GM19351 (cell line): Measurements from ENCODE around the gene SIDT1.

ENCODE experiments used
- ATAC-seq: cut with Tn5 transposase; IDR thresholded peaks from one replicate; pipeline ENCODE4 v1.9.1; 2021; ENCODE audit warnings: mild to moderate bottlenecking, moderate library complexity; ENCODE audit not compliant: unreplicated experiment

Gene SIDT1

DNA sequence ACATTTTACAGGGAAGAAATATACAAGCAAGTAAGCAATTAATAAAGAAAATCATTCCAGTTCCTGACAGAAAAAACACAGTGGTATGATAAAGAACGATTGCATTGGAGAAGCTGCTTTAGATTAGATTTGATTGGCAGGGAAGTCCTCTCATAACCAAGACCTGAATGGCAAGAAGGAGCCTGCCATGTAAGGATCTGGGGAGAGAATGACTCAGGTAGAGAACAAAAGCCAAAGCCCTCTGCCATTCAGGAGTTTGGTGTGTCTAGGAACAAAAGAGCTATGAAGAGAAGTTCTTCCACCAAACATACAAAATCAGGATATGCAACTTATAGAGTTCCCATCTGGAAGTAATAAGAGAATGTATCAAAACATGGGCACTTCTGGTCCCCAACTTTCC lies 57.6 kb downstream of the SIDT1 start:
- no peak for ATAC-seq

DNA sequence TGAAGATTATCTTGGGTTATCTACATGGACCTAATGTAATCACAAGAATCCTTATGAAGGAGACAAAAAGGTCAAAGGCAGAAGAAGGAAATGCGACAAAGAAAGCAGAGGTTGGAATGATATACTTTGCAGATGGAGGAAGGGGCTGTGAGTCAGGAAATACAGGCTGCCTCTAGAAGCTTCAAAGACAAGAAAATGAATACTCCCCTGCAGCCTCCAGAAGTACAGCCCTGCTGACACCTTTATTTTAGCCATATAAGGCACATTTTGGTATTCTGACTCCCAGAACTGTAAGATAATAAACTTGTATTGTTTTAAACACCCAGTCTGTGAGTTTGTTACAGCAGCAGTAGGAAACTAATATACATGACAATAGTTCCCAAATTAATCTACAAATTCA lies 58.6 kb downstream of the SIDT1 start:
- no peak for ATAC-seq

DNA sequence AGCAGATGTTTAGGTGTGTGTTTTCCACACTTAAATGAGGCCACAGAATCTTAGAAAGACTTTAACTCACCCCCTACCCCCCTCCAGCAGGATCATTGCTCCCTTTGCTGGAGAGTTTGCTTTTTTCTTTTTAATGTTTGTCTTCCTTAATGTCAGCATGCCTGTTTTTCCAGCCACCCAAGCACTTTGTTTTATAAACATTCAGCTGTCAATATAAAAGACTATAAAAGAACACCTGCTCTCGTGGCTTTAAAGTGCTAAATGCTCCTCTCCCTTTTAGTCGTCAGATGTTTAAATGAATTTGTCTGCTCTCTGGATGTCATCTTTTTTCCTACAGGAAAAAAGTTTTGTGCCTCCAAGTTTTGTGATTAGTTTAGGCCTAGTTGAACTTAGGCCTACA lies 61.7 kb downstream of the SIDT1 start:
- no peak for ATAC-seq

DNA sequence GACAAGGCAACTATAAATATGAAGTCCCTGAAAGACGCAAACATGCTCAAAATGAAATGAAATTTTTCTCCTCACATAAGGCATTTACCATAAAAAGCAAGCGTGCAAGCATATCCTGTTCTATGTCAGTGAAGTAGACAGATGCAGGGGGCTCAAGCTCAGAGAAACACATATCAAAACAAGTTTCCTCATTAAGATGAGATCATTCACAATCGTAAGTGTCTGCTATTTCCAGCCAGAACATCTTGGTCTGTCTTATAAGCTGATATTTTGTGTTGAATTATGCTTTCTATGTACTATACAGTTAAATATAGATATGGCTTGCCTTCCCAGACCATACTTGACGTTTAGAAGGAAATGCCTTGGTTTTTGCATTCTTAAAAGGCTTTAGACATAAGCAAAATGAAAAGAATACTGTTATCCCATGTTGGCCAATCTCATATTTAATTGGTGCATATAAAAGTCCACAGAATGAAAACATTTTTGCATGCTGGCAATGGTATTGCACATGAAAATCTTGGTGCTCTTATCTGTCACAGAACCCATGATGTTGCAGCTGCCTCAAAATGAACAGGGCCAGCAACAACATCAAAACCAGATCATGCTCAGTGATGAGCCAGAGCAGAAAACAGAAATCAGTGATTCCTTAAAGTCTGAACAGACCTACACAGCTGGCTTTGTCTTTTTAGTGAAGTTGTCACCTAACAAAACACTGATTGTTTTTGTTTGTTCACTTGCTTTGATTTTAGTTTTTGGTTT lies 65.4 kb downstream of the SIDT1 start:
- no peak for ATAC-seq

DNA sequence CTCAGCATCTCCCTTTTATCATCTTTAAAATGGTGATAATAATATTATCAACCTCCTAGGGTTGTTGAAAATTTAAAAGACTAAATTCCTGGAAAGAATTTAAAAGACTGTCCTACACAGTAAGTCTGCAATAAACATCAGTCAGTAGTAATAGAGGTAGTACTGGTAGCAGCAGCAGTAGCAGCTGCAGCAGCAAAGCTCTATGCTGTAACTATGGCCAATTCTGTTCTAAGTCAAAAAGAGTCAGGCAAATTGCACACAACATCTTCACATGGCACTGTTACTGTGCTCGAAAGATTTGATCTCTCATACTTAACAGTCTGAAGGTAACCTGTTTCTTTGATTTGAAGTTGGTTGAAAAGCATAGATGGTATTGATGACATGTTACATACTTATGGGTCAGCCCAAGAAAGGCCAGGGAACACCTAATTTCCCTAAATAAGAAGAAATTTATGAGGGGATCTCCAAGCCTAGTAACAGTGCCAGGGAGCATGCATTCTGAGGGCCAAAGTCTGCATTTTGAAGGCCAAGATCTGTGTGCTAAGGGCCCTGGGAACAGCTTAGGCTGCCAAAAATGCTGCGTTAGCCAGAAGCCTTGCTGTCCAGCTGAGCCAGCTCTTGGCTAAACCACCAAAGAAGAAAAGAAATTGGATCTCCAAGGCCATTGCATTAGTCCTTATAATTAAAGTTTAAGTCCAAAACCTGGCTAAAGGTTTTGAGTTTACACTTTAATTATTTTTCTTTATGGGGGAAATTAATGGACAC lies 68.2 kb downstream of the SIDT1 start:
- no peak for ATAC-seq

DNA sequence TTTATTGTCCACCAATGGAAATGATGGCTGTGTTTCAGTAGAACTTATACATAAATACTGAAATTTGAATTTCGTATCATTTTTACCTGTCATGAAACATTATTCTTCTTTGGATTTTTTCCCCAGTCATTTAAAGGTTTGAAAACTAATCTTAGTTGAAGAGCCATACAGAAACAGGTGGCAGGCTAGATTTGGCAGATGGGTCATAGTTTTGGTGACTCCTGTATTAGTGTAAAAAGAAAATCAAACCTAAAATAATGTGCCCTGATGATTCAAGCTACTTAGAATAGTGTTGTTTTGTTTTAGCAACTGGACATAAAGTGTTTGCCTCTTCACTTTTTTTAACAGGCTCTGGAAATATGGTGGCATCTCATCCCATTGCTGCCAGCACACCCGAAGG lies 68.9 kb downstream of the SIDT1 start:
- ATAC-seq: no peak

DNA sequence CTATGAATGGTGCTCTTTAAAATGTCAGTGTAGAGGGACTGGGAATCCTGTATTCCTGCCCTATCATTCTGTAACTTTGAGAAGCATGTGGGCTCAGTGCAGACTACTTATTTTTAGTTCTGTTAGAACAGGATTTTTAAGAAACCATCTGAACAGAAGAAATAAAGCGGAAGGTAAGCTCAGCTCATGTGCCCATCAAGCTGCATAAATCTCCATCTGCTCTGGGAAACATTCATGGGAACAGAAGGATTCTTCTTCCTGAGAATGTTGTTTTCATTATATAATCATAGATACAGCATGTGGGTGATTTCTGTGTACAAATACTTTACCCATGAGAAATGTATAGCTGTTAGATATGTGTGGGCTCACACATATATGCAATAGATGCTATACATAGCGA lies 69.9 kb downstream of the SIDT1 start:
- ATAC-seq: no peak

DNA sequence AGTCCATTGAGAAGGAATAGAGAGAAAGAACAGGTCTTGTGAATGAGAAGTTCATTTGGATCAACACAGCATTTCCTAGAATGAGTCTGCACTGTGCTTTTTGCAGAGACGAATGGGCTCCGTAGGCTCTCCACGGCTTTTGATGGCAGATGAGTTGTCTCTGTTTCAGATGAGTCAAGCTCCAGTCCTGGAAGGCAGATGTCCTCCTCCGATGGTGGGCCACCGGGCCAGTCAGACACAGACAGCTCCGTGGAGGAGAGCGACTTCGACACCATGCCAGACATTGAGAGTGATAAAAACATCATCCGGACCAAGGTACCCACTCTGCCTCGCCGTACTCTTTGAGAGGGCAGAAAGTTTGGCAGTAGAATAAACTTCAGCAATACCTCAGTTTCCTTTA lies 70.5 kb downstream of the SIDT1 start:
- ATAC-seq: no peak

DNA sequence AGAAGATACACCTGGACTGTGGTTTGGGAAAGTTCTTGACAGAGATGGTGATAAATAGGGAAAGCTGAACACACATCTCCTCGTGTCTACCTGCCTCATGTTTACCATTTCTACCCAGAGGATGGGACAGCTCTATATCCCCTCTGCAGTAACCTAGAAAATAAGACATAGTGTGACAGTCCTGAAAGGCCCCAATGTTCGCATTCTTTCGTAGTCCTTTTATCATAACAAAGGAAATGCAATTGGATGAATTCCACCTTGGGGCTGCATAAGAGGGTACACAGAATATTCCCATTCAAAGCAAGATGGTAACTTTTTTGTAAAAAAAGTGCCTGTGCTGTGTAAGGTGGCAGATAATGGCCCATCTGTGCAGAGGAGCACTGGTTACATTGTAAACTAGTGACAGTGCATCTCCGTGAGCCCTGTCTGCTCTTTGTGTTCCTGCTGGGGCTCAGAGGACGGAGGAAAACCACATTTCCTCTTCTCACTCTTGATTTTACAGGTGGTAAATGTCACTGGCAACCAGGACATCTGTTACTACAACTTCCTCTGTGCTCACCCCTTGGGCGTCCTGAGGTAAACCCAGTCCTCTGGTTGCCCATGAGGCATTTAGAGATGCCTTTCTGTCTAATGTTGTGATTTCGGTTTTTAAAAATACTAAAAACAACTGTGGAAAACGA lies 74.3 kb downstream of the SIDT1 start:
- ATAC-seq: peak; percentile 99

DNA sequence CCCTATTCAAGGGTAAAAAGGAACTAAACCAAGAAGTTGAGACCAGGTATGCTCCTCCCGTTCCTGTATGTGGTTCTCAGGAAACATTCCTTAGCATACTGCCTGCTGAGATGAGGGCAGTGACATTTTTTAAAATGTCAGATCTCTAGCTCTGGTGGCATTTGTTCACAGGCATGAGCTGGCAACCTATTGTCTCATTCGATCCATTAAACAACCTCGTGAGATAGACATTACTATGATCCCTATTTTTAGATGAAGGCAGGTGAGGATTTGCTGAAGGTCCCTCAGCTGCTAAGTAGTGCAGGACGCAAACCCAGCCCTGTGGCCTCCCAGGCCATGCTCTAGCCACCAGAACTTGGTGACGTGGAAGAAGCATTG lies 74.9 kb downstream of the SIDT1 start:
- no peak for ATAC-seq

DNA sequence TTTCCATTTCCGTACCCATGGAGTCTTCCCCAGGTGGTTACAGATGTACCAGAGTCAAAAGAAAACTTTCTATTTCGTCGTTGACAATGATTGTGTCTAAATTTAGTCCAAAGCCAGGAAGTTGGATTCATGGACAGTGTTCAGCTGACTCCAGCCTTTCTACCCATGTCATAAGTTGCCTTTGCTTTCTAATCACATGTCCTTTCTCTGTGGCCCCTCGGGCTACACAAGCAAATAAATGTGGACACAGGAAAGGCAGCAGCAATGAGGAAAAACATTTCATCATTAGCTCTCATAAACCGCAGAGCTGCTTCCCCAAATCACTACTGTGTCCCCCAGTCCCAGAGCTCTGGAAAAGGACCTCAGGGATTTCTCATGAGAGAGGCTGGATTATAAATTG lies 82.0 kb downstream of the SIDT1 start:
- no peak for ATAC-seq

DNA sequence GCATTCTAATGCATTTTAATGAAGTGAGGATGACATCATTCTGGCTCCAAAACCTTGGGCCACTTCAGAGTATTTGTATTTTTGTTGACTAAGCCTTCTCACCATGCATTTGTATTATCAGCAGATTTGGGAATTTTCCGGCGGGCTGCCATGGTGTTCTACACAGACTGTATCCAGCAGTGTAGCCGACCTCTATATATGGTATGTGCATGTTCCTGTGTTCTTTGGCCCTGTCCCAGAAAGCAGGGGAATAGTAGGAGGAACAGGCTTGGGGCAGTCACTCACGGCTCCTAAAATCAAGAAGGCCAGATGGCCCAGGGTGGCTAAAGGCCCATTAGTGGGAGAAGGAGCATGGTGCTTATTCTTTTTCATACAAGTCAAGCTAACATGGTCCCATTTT lies 83.6 kb downstream of the SIDT1 start:
- no peak for ATAC-seq

DNA sequence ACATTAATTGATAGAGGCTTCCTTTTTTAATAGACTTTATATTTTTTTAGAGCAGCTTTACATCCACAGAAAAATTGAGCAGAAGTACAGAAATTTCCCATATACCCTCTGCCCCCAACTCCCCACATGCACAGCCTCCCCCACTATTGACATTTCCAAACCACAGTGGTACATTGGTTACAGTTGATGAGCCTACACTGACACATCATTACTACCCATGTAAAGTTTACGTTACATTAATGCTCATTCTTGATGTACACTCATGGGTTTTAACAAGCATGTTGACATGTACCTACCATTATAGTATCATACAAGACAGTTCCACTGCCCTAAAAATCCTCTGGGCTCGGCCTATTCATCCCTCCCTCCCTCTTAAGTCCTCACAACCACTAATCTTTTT lies 85.4 kb downstream of the SIDT1 start:
- no peak for ATAC-seq

DNA sequence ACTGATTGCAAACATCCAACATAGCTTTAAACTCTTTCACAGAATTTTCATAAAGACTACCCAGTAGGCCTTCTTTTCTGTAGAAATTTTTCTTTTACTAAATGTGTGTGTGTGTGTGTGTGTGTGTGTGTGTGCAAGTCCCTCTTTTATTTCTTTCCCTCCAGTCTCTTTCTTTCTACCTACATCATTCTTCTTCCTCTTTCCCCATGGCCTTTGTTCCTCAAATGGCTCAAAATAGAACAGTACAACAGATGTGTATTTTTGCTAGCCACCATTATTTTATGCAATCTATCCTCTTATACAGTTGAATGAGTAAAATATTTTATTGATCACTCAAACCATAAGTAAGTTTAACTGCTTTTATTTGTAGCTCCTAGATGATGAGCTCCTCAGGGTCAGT lies 87.7 kb downstream of the SIDT1 start:
- ATAC-seq: no peak

DNA sequence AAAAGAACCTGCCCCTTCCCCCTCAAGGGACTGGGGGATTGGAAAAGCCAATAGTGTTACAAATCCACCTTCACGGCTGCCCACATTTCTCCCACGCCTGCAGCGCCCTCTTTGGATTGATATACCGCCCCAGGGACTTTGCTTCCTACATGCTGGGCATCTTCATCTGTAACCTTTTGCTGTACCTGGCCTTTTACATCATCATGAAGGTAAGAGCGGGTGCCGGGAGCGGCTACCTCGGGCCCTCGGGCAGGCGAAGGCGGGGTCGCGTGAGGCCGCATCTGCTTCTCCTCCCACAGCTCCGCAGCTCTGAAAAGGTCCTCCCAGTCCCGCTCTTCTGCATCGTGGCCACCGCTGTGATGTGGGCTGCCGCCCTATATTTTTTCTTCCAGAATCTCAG lies 91.0 kb downstream of the SIDT1 start:
- no peak for ATAC-seq

DNA sequence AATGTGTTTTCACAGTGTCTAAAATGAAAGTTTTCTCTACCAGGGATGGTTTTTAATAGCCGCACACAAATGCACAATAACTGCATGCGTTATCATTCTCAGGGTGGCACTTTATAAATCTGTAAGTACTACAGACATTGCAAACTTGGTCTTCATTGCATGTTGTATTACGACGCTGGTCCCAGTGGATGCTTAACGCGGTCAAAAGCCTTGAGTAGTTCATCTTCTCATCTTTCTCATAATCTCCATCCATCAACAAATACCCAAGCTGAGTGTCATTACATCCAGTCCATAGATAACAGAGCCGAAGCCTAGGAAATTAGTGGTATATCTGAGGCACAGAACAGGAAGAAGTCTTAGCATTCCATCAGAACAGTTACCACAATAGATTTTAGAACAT lies 91.5 kb downstream of the SIDT1 start:
- ATAC-seq: no peak

DNA sequence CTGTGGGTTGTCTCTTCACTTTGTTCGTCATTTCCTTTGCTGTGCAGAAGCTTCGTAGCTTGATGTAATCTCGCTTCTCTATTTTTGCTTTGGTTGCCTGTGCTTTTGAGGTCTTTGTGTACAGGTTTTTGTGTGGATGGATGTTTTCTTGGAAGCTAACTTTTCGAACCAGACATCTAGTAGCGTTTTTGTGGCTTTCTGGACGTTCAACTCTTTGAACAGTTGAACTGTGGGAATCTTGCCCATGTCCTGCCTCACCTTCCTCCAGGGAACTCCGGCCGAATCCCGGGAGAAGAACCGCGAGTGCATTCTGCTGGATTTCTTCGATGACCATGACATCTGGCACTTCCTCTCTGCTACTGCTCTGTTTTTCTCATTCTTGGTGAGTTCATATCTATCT lies 93.5 kb downstream of the SIDT1 start:
- no peak for ATAC-seq

DNA sequence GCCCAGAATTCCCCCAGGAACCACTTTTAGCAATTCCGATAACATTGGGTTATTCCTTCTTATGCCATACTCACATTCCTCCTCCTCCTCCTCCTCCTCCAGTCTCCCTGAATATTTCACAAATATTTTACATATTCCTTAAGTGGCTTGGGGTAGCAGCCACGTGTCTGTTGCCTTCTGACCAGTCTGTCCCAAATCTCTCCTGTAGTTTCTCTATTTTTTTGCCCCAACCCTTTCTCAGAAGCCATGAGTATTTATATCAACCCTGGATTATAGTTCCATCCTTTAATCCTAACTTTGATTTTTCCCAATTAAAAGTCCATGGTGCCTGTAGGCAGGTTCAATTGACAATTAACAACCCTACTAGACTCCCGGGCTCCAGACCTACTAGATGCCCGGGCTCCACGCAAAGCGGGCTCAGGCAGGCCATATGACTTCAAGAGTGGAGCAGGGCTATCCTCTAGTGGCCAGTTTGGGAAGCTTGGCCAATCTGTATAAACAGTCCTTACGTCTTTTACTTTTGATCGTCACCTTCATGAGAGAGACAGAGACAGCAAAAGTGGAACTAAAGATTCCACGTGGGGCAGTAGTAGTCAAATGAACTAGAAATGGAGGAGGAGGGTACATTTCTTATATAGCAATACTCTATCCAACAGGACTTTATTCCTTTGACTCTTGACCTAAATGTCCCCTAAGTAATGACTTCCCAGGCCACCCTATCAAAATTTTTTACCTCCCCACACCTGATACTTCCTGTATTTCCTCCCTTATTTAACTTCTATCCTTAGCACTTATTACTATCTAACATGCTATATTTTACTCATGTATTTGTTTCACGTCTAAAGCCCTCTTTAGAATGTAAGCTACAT lies 94.4 kb downstream of the SIDT1 start:
- peak; percentile 77 for ATAC-seq

DNA sequence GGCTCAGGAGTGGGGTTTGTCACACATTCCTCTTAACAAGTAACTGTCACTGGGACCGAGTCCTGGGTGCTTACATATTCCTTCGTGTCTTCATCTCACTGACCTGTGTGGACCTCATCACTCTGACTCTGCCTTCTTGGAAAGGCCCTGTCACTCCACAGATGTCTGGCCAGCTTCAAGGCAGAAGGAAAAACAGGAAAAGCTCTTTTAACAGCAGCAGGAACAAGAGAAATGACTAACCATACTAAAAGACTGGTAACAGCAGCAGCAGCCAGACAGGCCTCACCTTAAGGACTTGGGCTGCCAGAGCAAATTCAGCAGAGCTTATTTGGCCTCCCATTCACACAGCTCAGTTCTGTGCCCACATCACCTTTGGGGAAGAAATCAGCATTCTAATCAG lies 96.0 kb downstream of the SIDT1 start:
- no peak for ATAC-seq

DNA sequence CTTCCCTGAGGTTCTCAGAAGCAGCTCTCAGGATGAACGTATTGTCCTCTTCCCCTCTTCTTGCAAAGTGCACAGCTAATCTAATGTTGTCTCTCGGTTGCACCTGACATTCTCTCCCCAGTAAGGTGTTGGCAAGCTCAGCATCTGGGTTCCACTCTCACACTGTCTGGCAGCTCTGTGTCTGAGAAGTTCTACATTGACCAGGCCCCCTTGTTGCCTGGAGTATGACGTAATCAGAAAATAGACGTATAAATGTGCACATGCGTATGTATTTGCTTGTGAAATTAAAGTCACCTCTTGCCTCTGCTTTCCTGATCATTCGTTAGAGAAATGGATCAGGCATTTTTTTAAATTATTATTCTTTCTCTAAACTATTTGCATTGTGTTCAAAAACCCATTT lies 96.4 kb downstream of the SIDT1 start:
- no peak for ATAC-seq
